ENCODE data around the gene SCML2. TPM values are rescaled to one million over a fixed set of nuclear protein-coding genes. Genes with fewer than 3 reads are reported as not detected.
A peak's percentile ranks its signal among the peaks of the same experiment; 100 is the strongest.

The SCML2 gene
- total RNA-seq (1 to 10 TPM in 1 of 2 donors, under 1 TPM in 1; 0.74 to 6.0 TPM), polyA plus RNA-seq (under 1 TPM; 0.64 to 0.94 TPM)
- long read RNA-seq, donor 1 = 0 reads
- long read RNA-seq, donor 2, partial matches to known transcripts = 0 of 1 reads
- long read RNA-seq, donor 2, other reads (novel, unspliced or antisense) = 0 of 1 reads
- long read RNA-seq, donor 3 = 0 reads
- long read RNA-seq, donor 4 = 0 reads
- long read RNA-seq, donor 5 = 0 reads

GRCh38 chrX:18354369-18355223 is at the start of gene SCML2:
TSS of gene SCML2 (minus strand) at chrX:18354688. CDS start at chrX:18334071, 20,617 bp downstream.
- no peak for TF ChIP-seq CTCF (IDR thresholded peaks at IDR 0.05; ENCODE audit: control extremely low read depth, extremely low read depth)
- DNase-seq (peak; percentile 51 to 69 (median 69)), ATAC-seq (ENCODE audit: insufficient read depth, low FRiP score) (peak; percentile 84)
- Histone ChIP-seq H3K27ac (ENCODE audit: low read depth in 1 of 2, low read length in 1 of 2) (no peak within 1 kb of the TSS), H3K9me3 (ENCODE audit: control insufficient read depth in 4 of 4, insufficient read depth in 3 of 4, low read length in 3 of 4) (peaks cover 0 to 5% (median 0%) of the 10 kb centered on the region in 4 donors), H3K4me3 (peak within 1 kb of the TSS; percentile 65), H3K27me3 (ENCODE audit: control insufficient read depth in 3 of 3, insufficient read depth in 3 of 3, low read length in 2 of 3) (peaks cover 2 to 10% (median 7%) of the 10 kb centered on the region in 3 donors), H3K36me3 (ENCODE audit: control insufficient read depth in 4 of 4, insufficient read depth in 4 of 4, low read length in 4 of 4) (no peaks in the 10 kb centered on the region), H3K4me1 (ENCODE audit: control insufficient read depth in 5 of 5, insufficient read depth in 5 of 5, low read length in 5 of 5) (peaks cover 0 to 3% (median 0%) of the 10 kb centered on the region in 5 donors), H3K9ac (ENCODE audit: insufficient read depth in 1 of 2, low read length in 2 of 2) (peak within 1 kb of the TSS in 1 of 2 donors; percentile 55)
- 1 to 28% methylated on average over 21 to 92 of the region's 92 CpGs for WGBS, 2 donors

GRCh38 chrX:18401848-18402213 is 47.3 kb upstream of the SCML2 start:
- WGBS, 2 donors = 63 to 86% methylated on average over 4 of the region's 4 CpGs
- no peaks in the 10 kb centered on the region for H3K36me3 ChIP-seq (ENCODE audit: control insufficient read depth in 4 of 4, insufficient read depth in 4 of 4, low read length in 4 of 4)
- TF ChIP-seq CTCF (IDR thresholded peaks at IDR 0.05; ENCODE audit: control extremely low read depth, extremely low read depth) = no peak
- ATAC-seq (ENCODE audit: insufficient read depth, low FRiP score) (no peak), DNase-seq (no peak)
- no peak overlapping the region for H3K4me3 ChIP-seq
- H3K27ac ChIP-seq (ENCODE audit: low read depth in 1 of 2, low read length in 1 of 2) = no peak overlapping the region
- H3K9me3 ChIP-seq (ENCODE audit: control insufficient read depth in 4 of 4, insufficient read depth in 3 of 4, low read length in 3 of 4) = no peaks in the 10 kb centered on the region
- H3K4me1 ChIP-seq (ENCODE audit: control insufficient read depth in 5 of 5, insufficient read depth in 5 of 5, low read length in 5 of 5) = no peaks in the 10 kb centered on the region
- no peak overlapping the region for H3K9ac ChIP-seq (ENCODE audit: insufficient read depth in 1 of 2, low read length in 2 of 2)
- peaks cover 0 to 9% (median 2%) of the 10 kb centered on the region in 3 donors for H3K27me3 ChIP-seq (ENCODE audit: control insufficient read depth in 3 of 3, insufficient read depth in 3 of 3, low read length in 2 of 3)

DNA sequence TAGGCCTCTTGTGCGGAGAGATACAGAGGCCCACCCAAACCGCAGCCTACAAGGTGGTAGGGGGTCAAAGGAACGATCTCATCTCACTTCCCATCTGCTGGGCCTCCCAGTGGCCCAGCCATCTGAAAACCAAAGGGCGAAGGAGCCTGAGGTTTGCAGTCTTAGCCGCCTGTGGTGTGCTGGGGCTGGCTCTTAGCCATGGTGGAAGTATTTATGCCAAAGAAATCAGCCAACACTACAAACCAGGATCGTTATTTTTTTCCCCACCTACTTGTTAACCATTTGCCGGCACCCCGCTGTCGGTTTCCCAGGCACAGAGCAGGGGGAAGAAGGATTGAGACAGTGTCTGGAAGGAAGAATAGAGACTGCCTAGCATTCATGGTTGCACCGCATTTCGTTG is 40.0 kb upstream of the SCML2 start:
- DNase-seq (peak; percentile 19 to 45 (median 36)), ATAC-seq (ENCODE audit: insufficient read depth, low FRiP score) (no peak)
- Histone ChIP-seq H3K9me3 (ENCODE audit: control insufficient read depth in 4 of 4, insufficient read depth in 3 of 4, low read length in 3 of 4) (no peaks in the 10 kb centered on the region), H3K9ac (ENCODE audit: insufficient read depth in 1 of 2, low read length in 2 of 2) (no peak overlapping the region), H3K4me1 (ENCODE audit: control insufficient read depth in 5 of 5, insufficient read depth in 5 of 5, low read length in 5 of 5) (peaks cover 0 to 4% (median 0%) of the 10 kb centered on the region in 5 donors), H3K4me3 (no peak overlapping the region), H3K27me3 (ENCODE audit: control insufficient read depth in 3 of 3, insufficient read depth in 3 of 3, low read length in 2 of 3) (peaks cover 0 to 6% (median 2%) of the 10 kb centered on the region in 3 donors), H3K27ac (ENCODE audit: low read depth in 1 of 2, low read length in 1 of 2) (no peak overlapping the region), H3K36me3 (ENCODE audit: control insufficient read depth in 4 of 4, insufficient read depth in 4 of 4, low read length in 4 of 4) (no peaks in the 10 kb centered on the region)
- no peak for TF ChIP-seq CTCF (IDR thresholded peaks at IDR 0.05; ENCODE audit: control extremely low read depth, extremely low read depth)
- 73 to 79% methylated on average over 11 of the region's 11 CpGs for WGBS, 2 donors

Data from lung (tissue), 16 donors.